HCT116 (cell line): ENCODE results near the gene GABBR2.

Experiments used
- CTCF ChIP-seq, 3 experiments: fragments of 200-600 bp in 1 of 3; sonication (generic) in 1 of 3; IDR thresholded peaks in 2 of 3; conservative IDR thresholded peaks in 1 of 3; 2 replicates each; pipeline ENCODE4 v1.5.1; 2012 to 2017; ENCODE audit warnings: low read depth in 2 of 3, low read length in 2 of 3, antibody characterized with exemption in 1 of 3, borderline replicate concordance in 1 of 3, control low read depth in 1 of 3, mild to moderate bottlenecking in 1 of 3, mixed read lengths in 1 of 3, mixed run types in 1 of 3, moderate library complexity in 1 of 3; ENCODE audit not compliant: insufficient read depth in 1 of 3
- ELF1 ChIP-seq: IDR thresholded peaks from 2 replicates; pipeline ENCODE4 v1.6.1; 2012; ENCODE audit warnings: low read depth, borderline replicate concordance
- POLR2AphosphoS5 ChIP-seq: IDR thresholded peaks from 2 replicates; pipeline ENCODE4 v1.6.1; 2011; ENCODE audit warnings: mild to moderate bottlenecking, low read depth, low read length, moderate library complexity

GRCh38 chr9:98432134-98432533 is 276.6 kb downstream of the GABBR2 start:
- TF ChIP-seq ELF1: no peak
- TF ChIP-seq CTCF (IDR thresholded peaks at IDR 0.05 in 2 of 3, conservative IDR thresholded peaks at IDR 0.05 in 1 of 3; ENCODE audit: borderline replicate concordance in 1 of 3, insufficient read depth in 1 of 3, low read depth in 2 of 3, low read length in 2 of 3): no peak
- TF ChIP-seq POLR2AphosphoS5: no peak
